NCI-H446 treated with DMSO at 0.1 percent for 48 hours (cell line): ENCODE data around the gene OSCAR.

ENCODE experiments used
- DNase-seq: peaks from one replicate; lab custom pipeline; 2025; lab: John Stamatoyannopoulos, UW

The OSCAR gene

GRCh38 chr19:54084410-54084809, 16.2 kb downstream of the OSCAR start:
- DNase-seq, result no peak

- no peak for DNase-seq
These were observed 19.6 kb downstream of the OSCAR start, which contains the start of gene TARM1 for GRCh38 chr19:54081032-54081431. TSS of gene TARM1 (minus strand) at chr19:54081365. CDS start at chr19:54081340, 25 bp downstream.

DNA sequence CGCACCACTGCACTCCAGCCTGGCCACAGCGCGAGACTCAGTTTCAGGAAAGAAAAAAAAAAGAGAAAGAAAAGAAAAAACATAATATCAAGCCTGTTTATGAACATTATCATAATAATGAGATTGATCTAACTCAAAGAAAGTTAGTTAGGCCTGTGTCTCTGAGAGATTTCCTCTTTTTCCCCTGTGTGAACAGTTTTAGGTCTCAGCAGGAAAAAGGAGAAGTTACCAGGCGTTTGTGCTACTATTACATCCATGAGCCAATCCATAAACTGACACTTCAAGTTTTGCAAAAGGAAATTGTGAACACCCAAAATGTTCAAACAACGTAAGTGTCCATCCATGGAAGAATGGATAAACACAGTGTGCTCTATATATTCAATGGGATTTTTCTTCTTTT, 23.3 kb downstream of the OSCAR start:
- no peak for DNase-seq

DNA sequence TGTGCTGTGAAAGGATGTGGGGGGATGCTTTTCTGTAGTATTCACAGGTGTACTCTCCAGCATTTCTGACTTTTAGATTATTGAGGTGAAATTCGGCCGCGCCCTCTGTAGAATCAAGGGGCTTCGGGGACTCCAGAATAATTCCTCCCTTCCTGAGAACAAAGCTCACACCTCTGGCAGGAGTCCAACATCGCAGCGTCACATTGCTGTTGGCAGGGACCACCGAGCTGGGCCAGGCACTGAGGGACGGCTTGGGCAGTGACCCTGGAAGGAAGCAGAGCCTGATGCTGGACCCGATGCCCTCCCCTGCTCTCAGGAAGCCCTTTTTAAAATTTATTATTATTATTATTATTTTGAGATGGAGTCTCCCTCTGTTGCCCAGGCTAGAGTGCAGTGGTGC, 25.8 kb downstream of the OSCAR start:
- no peak for DNase-seq

DNA sequence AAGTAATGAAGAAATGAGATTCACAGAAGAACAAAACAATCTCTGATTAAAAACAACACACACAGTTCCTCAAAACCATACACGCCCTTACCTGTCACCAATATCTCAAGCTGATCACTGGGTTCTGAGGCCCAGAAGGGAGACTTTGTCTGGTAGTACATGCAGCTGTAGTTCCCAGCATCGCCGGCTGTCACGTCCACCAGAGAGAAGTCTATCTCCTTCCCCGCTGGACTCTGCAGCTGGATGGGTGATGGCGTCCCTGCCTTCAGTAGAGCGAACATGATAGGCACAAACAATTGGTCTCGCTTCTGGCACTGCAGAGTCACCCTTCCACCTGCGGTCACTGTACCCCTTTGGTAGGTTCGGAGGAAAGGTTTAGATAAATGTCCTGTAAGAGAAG, 26.8 kb downstream of the OSCAR start:
- DNase-seq, result no peak

DNA sequence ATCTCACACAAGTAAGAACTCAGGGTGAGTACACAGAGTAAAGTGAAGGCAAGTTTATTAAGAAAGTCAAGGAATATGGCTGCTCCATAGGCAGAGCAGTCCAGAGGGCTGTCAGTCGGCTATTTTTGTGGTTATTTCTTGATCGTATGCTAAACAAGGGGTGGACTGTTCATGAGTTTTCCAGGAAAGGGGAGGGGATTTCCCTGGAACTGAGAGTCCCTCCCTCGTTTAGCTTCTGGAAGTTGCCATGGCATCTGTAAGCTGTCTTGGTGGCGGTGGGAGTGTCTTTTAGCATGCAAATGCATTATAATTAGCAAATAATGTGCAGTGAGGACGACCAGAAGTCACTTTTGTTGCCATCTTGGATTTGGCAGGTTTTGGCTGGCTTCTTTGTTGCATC, 31.1 kb downstream of the OSCAR start:
- DNase-seq, result no peak

GRCh38 chr19:54063350-54064116, 37.1 kb downstream of the OSCAR start, which contains the start of gene VSTM1:
TSS of gene VSTM1 (minus strand) at chr19:54063897. CDS start at chr19:54063777, 120 bp downstream.
- DNase-seq, result no peak

GRCh38 chr19:54062643-54063042, 38.0 kb downstream of the OSCAR start:
- DNase-seq, result no peak

DNA sequence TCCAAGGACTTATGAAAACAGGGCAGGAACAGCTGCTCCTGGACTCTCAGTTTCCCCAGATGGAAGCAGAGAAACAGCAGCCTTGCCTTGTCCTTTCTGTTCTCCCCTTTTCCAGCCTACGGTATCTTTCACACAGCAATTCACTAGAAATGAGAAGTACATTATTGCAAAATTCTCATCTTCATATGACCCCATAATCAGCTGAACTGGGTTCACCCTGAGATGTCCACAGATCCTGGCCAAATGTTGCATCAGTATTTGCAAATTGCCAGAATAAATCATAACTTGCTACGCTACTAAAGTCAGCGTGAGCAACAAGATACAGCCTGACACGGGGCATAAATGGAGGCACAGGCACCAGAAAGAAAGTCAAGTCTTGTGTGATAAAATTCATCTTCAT, 53.0 kb downstream of the OSCAR start:
- no peak for DNase-seq

DNA sequence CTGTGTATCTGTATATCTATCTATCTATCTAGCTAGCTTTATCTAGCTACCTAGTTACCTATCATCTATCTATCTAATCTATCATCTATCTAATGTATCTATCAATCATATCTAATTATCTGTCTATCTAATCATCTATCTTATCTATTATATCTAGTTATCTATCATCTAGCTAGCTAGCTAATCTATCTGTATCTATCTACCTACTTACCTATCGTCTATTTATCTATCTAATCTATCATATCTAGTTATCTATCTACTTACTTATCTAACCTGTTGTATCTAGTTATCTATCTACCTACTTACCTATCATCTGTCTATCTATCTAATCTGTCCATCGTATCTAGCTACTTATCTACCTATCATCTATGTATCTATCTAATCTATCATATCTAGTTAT, 54.8 kb downstream of the OSCAR start:
- DNase-seq, result no peak
